Endothelial cell (in vitro differentiated cells): ENCODE data around the gene MATK. TPM values are rescaled to one million over a fixed set of nuclear protein-coding genes. Genes with fewer than 3 reads are reported as not detected.
"Not testable (repeated sequence)": the region's sequence is repeated elsewhere in the genome, so short reads cannot be mapped to it uniquely, and the experiment has no call there.

Experiments used
- DNase-seq: peaks from one replicate; pipeline ENCODE4 v3.0.0; 2021; ENCODE audit warnings: low spot score
- H3K27ac Mint-ChIP-seq: one replicate; pipeline ENCODE4 v1.8.0; 2021; ENCODE audit warnings: mixed read lengths, inconsistent platforms; ENCODE audit not compliant: unreplicated experiment
- H3K27me3 Mint-ChIP-seq: one replicate; pipeline ENCODE4 v1.8.0; 2021; ENCODE audit warnings: mild to moderate bottlenecking, moderate library complexity, mixed read lengths, inconsistent platforms; ENCODE audit not compliant: unreplicated experiment
- H3K36me3 Mint-ChIP-seq: one replicate; pipeline ENCODE4 v1.8.0; 2021; ENCODE audit warnings: mild to moderate bottlenecking, low read depth, mixed read lengths, inconsistent platforms; ENCODE audit not compliant: unreplicated experiment
- H3K4me1 Mint-ChIP-seq: one replicate; pipeline ENCODE4 v1.8.0; 2021; ENCODE audit warnings: mild to moderate bottlenecking, mixed read lengths, inconsistent platforms; ENCODE audit not compliant: unreplicated experiment
- H3K4me3 Mint-ChIP-seq: one replicate; pipeline ENCODE4 v1.8.0; 2021; ENCODE audit warnings: mild to moderate bottlenecking, mixed read lengths, inconsistent platforms; ENCODE audit not compliant: unreplicated experiment
- H3K9me3 Mint-ChIP-seq: one replicate; pipeline ENCODE4 v1.8.0; 2021; ENCODE audit warnings: mixed read lengths, inconsistent platforms; ENCODE audit not compliant: unreplicated experiment
- total RNA-seq: library from RNA; stranded (reverse); fragmentation: NEBNext Ultra II Directional; extraction: Animal tissue kit (Norgen Biotek cat#: 25700); gene quantifications from one replicate; pipeline ENCODE4 v1.2.1, GENCODE V29; 2021; ENCODE audit not compliant: unreplicated experiment
- TF ChIP-seq, protein P1 (sequence below): fragments of 200-600 bp; sonication (generic); IDR thresholded peaks from one replicate; pipeline ENCODE4 v1.5.0; 2021; ENCODE audit warnings: antibody characterized with exemption; ENCODE audit not compliant: unreplicated experiment

Gene MATK
- total RNA-seq, 1 donor from 2014 or later, result 10.9 TPM

DNA sequence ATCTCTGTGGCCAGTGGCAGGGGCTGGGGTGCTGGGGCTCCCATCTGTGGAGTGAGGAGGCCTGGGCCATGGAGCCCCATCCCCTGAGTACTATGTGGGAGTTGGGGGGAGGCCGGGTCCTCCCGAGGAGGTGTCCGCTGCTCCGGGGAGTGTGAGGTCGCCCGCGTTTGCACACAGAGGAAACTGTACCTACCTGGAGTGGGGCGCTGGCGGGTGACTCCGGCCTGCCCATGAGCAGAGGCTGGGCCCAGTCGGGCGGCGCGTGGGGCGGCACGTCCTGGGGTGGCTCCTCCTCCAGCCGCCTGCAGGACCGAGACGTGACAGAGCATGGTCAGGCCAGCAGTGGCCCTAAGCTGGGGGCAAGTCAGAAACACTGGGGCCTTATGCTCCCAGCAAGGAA is 33.8 kb upstream of the MATK start:
- Mint-ChIP-seq H3K27ac (no peak overlapping the region), H3K27me3 (peaks cover 3% of the 10 kb centered on the region)

DNA sequence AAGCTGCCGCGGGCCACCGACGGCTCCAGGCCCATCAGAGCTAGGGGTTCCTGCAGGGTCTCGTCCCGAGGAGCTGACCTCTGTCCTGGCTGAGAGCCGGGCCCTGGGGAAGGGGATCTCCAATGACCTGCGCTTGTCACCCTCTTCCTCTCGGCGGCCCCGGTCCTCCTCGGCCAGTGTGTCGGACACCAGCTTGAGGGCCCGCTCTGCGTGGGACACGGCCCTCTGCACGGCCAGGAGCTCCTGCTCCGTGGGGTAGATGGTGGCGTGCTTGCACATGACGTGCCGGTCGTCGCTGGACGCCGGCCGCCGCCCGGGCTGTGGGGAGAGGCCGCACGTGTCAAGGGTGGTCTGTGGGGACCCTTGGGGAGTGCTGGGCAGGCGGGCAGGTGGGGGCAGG is 32.7 kb upstream of the MATK start:
- H3K4me1 Mint-ChIP-seq, result peaks cover 3% of the 10 kb centered on the region
- DNase-seq, result no peak
- H3K36me3 Mint-ChIP-seq, result no peaks in the 10 kb centered on the region
- peaks cover 5% of the 10 kb centered on the region for H3K27me3 Mint-ChIP-seq
- no peak overlapping the region for H3K27ac Mint-ChIP-seq
- H3K4me3 Mint-ChIP-seq, result no peak overlapping the region
- TF ChIP-seq, protein P1, sequence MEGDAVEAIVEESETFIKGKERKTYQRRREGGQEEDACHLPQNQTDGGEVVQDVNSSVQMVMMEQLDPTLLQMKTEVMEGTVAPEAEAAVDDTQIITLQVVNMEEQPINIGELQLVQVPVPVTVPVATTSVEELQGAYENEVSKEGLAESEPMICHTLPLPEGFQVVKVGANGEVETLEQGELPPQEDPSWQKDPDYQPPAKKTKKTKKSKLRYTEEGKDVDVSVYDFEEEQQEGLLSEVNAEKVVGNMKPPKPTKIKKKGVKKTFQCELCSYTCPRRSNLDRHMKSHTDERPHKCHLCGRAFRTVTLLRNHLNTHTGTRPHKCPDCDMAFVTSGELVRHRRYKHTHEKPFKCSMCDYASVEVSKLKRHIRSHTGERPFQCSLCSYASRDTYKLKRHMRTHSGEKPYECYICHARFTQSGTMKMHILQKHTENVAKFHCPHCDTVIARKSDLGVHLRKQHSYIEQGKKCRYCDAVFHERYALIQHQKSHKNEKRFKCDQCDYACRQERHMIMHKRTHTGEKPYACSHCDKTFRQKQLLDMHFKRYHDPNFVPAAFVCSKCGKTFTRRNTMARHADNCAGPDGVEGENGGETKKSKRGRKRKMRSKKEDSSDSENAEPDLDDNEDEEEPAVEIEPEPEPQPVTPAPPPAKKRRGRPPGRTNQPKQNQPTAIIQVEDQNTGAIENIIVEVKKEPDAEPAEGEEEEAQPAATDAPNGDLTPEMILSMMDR, result no peak
- no peaks in the 10 kb centered on the region for H3K9me3 Mint-ChIP-seq

More for the DNA sequence above, 33.8 kb upstream of the MATK start:
- no peak overlapping the region for H3K4me3 Mint-ChIP-seq
- peaks cover 3% of the 10 kb centered on the region for H3K4me1 Mint-ChIP-seq
- TF ChIP-seq, protein P1, result no peak
- DNase-seq, result no peak
- H3K9me3 Mint-ChIP-seq, result no peaks in the 10 kb centered on the region
- no peaks in the 10 kb centered on the region for H3K36me3 Mint-ChIP-seq

DNA sequence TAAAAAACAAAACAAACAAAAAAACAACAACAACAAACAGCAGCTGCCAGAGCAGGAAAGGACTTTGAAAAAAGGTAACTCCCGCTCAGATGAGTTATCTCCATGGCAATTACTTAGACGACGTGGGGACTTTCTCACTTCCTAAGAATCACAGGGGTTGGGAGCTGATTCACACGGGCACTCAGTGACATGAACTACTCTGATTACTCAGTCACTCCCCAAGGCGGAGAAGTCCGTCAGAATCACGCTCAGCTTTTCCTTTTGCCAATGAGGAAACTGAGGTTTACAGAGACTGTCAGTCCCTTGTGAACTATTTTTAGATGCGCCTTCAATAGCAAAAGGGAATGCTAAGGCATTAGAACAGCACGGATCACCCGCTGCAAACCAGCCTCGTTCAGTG is 32.3 kb upstream of the MATK start:
- H3K36me3 Mint-ChIP-seq, result no peaks in the 10 kb centered on the region
- H3K9me3 Mint-ChIP-seq, result no peaks in the 10 kb centered on the region
- TF ChIP-seq, protein P1, result no peak
- H3K27me3 Mint-ChIP-seq, result peaks cover 5% of the 10 kb centered on the region
- H3K27ac Mint-ChIP-seq, result no peak overlapping the region
- DNase-seq, result no peak
- H3K4me3 Mint-ChIP-seq, result no peak overlapping the region
- peaks cover 3% of the 10 kb centered on the region for H3K4me1 Mint-ChIP-seq

DNA sequence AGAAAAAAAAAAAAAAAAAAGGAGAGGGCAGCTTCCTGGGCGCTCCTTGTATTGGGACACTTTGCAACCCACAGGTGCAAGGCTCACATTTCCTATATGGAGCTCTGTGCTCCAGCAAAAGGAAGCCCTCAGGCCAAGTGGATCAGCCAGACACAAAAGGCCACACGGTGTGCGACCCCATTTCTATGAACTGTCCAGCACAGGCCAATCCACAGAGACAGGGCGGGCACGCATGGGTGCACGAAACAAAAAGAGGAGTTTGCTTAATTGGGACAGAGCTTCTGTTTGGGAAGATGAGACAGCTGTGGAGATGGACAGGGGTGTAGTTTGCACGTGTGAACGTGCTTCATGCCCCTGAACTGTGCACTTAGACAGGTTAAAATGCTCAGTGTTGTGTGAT is 31.6 kb upstream of the MATK start:
- Mint-ChIP-seq H3K27me3 (peaks cover 5% of the 10 kb centered on the region), H3K9me3 (no peaks in the 10 kb centered on the region), H3K27ac (no peak overlapping the region), H3K36me3 (no peaks in the 10 kb centered on the region), H3K4me3 (no peak overlapping the region), H3K4me1 (peaks cover 6% of the 10 kb centered on the region)
- DNase-seq, result no peak
- TF ChIP-seq, protein P1, result no peak

DNA sequence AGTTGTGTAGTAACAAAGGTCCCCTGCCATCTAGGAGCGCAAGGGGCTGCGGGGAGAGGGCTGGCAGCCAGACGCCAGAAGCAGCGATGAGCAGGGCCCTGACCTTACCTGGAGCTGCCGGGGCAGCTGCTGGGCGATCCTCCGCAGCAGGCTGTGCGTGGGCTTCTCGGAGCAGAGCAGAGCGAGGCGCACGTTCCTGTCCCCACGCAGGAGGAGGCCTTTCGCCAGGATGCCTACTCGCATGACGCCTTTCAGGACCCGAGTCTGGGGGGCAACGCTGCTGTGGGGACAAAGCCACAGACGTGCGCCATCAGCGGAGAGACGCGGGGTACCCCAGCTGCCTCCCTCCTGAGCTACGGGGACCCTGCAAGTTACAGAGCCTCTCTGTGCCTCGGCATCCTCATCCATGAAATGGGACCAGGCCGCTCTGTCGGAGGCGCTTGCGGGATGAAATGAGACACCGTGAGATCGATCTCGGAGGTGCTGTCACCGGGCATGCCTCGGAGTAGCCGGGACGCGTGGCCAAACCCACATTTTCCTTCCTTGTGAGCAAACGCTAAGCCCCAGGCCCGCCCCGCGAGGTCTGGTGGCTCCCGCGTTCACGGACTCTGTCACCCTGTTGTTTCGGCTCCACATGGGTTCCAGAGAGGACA is 30.5 kb upstream of the MATK start:
- Mint-ChIP-seq H3K9me3 (no peaks in the 10 kb centered on the region), H3K27ac (no peak overlapping the region), H3K4me1 (peaks cover 11% of the 10 kb centered on the region), H3K4me3 (no peak overlapping the region), H3K36me3 (no peaks in the 10 kb centered on the region), H3K27me3 (peaks cover 5% of the 10 kb centered on the region)
- TF ChIP-seq, protein P1, result no peak
- DNase-seq, result no peak

DNA sequence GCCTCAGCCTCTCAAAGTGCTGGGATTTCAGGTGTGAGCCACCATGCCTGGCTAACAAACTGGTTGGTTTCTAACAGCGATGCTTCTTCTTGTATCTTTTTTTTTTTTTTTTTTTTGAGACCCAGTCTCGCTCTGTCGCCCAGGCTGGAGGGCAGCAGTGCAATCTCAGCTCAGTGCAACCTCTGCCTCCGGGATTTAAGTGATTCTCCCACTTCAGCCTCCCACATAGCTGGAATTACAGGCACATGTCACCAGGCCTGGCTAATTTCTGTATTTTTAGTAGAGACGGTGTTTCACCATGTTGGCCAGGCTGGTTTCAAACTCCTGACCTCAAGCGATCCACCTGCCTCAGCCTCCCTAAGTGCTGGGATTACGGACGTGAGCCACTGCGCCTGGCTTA is 30.0 kb upstream of the MATK start:
- H3K9me3 Mint-ChIP-seq, H3K27ac Mint-ChIP-seq, H3K27me3 Mint-ChIP-seq, H3K4me3 Mint-ChIP-seq, H3K36me3 Mint-ChIP-seq, DNase-seq: not testable (repeated sequence)
- peaks cover 11% of the 10 kb centered on the region for H3K4me1 Mint-ChIP-seq
